GM12892 (cell line): ENCODE results near the gene TTC33.

ENCODE experiments used
- POLR2AphosphoS5 ChIP-seq: IDR thresholded peaks from 2 replicates; pipeline ENCODE4 v1.6.1; 2011; ENCODE audit warnings: low read depth, low read length, control low read depth
- TAF1 ChIP-seq: IDR thresholded peaks from 2 replicates; pipeline ENCODE4 v1.6.1; 2011; ENCODE audit warnings: low read depth, mild to moderate bottlenecking, control low read depth, low read length, borderline replicate concordance

DNA sequence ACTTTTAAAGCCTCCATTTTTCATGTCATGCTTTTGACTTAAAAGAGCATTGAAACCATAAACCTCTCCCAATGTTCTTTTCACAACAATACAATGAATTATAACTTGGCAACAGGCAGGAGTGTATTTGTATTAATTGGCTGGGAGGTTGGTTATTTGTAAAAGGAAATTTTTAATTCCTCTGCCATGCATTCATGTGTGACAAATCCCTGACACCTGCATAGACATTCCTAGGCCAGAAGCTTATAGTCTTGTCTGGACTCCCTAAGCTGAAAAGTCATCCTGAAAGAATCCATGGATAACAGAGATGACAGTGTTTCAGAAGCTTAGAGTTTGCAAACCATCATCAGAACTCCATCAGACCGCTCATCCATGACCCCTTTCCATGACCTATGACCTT is 152.4 kb downstream of the TTC33 start:
- no peak for TF ChIP-seq TAF1
- no peak for TF ChIP-seq POLR2AphosphoS5
